Psoas muscle (tissue), 8 donors: ENCODE measurements around the gene TMCO4. TPM values are rescaled to one million over a fixed set of nuclear protein-coding genes. Genes with fewer than 3 reads are reported as not detected.
"Not testable (repeated sequence)": the region's sequence is repeated elsewhere in the genome, so short reads cannot be mapped to it uniquely, and the experiment has no call there.

ENCODE experiments used
- ATAC-seq, 4 donors: fragments of 200-7000 bp; cut with Tn5 transposase; one replicate each; pipeline ENCODE4 v1.9.1; 2020; ENCODE audit warnings: moderate library complexity in 3 of 4, mild to moderate bottlenecking in 2 of 4
- DNase-seq, 2 donors: peaks; one replicate each; pipeline ENCODE4 v3.0.0-alpha.2; 2020
- H3K27ac ChIP-seq: fragments of 200-600 bp; one replicate; pipeline ENCODE4 v1.8.0; 2022
- H3K27me3 ChIP-seq, 3 donors: fragments of 200-600 bp in 1 of 3; one replicate each; pipeline versions ENCODE4 v1.6.1 to v1.8.0; 2013 to 2022; ENCODE audit warnings: low read length in 2 of 3, mild to moderate bottlenecking in 2 of 3, moderate library complexity in 1 of 3; ENCODE audit not compliant: insufficient read depth in 3 of 3
- H3K36me3 ChIP-seq, 2 donors: fragments of 200-600 bp in 1 of 2; one replicate each; pipeline versions ENCODE4 v1.6.1 to v1.8.0; 2013 to 2022; ENCODE audit warnings: low read depth in 1 of 2, mild to moderate bottlenecking in 1 of 2, moderate library complexity in 1 of 2; ENCODE audit not compliant: insufficient read depth in 1 of 2
- H3K4me1 ChIP-seq: fragments of 200-600 bp; one replicate; pipeline ENCODE4 v1.8.0; 2022
- H3K4me3 ChIP-seq: fragments of 200-600 bp; one replicate; pipeline ENCODE4 v1.8.0; 2022; ENCODE audit warnings: mild to moderate bottlenecking
- H3K9me3 ChIP-seq: fragments of 200-600 bp; one replicate; pipeline ENCODE4 v1.8.0; 2022
- CTCF ChIP-seq: fragments of 200-600 bp; IDR thresholded peaks from one replicate; pipeline ENCODE4 v1.8.0; 2022; ENCODE audit warnings: antibody characterized with exemption
- WGBS, 3 donors: extraction: QIAGEN DNeasy Blood & Tissue Kit; methylation state at CpG; one replicate each; pipeline versions ENCODE4 v1.1.6 to v1.1.7; 2013; 5-methylcytosine and 5-hydroxymethylcytosine counted together
- intact Hi-C, 2 donors: fragments of 100-400 bp; cut with DNase I; formaldehyde crosslinking; loops; one replicate each; pipeline versions ENCODE4 v1.11.0 to v1.14.2; 2022
- polyA plus RNA-seq, 3 donors: library from polyadenylated mRNA; stranded (reverse); fragments of 200-250 nt; gene quantifications; one replicate each; pipeline ENCODE4 v1.2.3, GENCODE V29; 2013
- total RNA-seq, 4 donors: library from RNA; stranded (reverse); fragmentation: NEBNext Ultra II Directional in 2 of 4; extraction: Animal tissue kit (Norgen Biotek cat#: 25700) in 2 of 4; gene quantifications; one replicate each; pipeline versions ENCODE4 v1.2.1 to v1.2.4, GENCODE V29; 2021 to 2023
- donor health status: healthy with polysubstance abuse.
- donor health status: DM: no; HTN: no; CAD: no; lungs with moderate emphysema.
- donor health status: Bipolar disorder and iron deficiency.
- donor health status: healthy.
- donor health status: DM: yes; HTN: yes; CAD: no.
- donor health status: DM: no; HTN: no; CAD: no.
- donor health status: DM: no; HTN: no; CAD: no.
- donor health status: DM: yes; HTN: yes; CAD: no.

TMCO4 gene
- total and polyA plus RNA-seq, 7 donors, result 2.3 to 4.8 (median 3.2) TPM

- Histone ChIP-seq H3K36me3 (peaks cover 0 to 6% of the 10 kb centered on the region in 2 donors), H3K27ac (no peak overlapping the region), H3K4me3 (no peak overlapping the region), H3K4me1 (no peaks in the 10 kb centered on the region), H3K9me3 (no peaks in the 10 kb centered on the region), H3K27me3 (no peaks in the 10 kb centered on the region)
- intact Hi-C loops, result no loop called here
- DNase-seq (no peak), ATAC-seq (no peak)
- 78 to 79% (median 78%) methylated on average over 6 of the region's 6 CpGs for WGBS, 3 donors
- TF ChIP-seq CTCF, result no peak
Measured at GRCh38 chr1:19793360-19794046, 6.2 kb downstream of the TMCO4 start.

GRCh38 chr1:19792237-19793002 lies 7.3 kb downstream of the TMCO4 start:
- no peaks in the 10 kb centered on the region for H3K9me3 ChIP-seq
- no peaks in the 10 kb centered on the region for H3K27me3 ChIP-seq
- no peak for ATAC-seq
- TF ChIP-seq CTCF, result no peak
- WGBS, 3 donors, result 78 to 89% (median 82%) methylated on average over 4 of the region's 4 CpGs
- no peak for DNase-seq
- no peak overlapping the region for H3K27ac ChIP-seq
- no peaks in the 10 kb centered on the region for H3K4me1 ChIP-seq
- no peak overlapping the region for H3K4me3 ChIP-seq
- intact Hi-C loops, result no loop called here
- H3K36me3 ChIP-seq, result peaks cover 0 to 11% of the 10 kb centered on the region in 2 donors

GRCh38 chr1:19790061-19790975 lies 9.4 kb downstream of the TMCO4 start:
- 92 to 94% (median 93%) methylated on average over 9 of the region's 9 CpGs for WGBS, 3 donors
- H3K4me3 ChIP-seq, ATAC-seq, DNase-seq, H3K27me3 ChIP-seq, intact Hi-C loops, H3K4me1 ChIP-seq, H3K9me3 ChIP-seq, H3K27ac ChIP-seq: not testable (repeated sequence)
- peaks cover 0 to 27% of the 10 kb centered on the region in 2 donors for H3K36me3 ChIP-seq

- peaks cover 0 to 32% of the 10 kb centered on the region in 2 donors for H3K36me3 ChIP-seq
- intact Hi-C loops, result no loop called here
- ATAC-seq (no peak), DNase-seq (no peak)
- H3K4me1 ChIP-seq, result peaks cover 4% of the 10 kb centered on the region
- no peak overlapping the region for H3K4me3 ChIP-seq
- TF ChIP-seq CTCF, result no peak
- H3K27ac ChIP-seq, result no peak overlapping the region
- H3K27me3 ChIP-seq, result no peaks in the 10 kb centered on the region
- no peaks in the 10 kb centered on the region for H3K9me3 ChIP-seq
- 70 to 81% (median 77%) methylated on average over 9 of the region's 9 CpGs for WGBS, 3 donors
Measured at GRCh38 chr1:19786988-19787423, 12.7 kb downstream of the TMCO4 start.
